ENCODE results near the gene TSPAN13. TPM values are rescaled to one million over a fixed set of nuclear protein-coding genes. Genes with fewer than 3 reads are reported as not detected.

The TSPAN13 gene
- total and polyA plus RNA-seq, 2 donors, result 10.5 to 51.9 TPM

- WGBS, result 95% methylated on average over 4 of the region's 4 CpGs
- Histone ChIP-seq H3K4me3 (ENCODE audit: low read length in 2 of 2) (no peak overlapping the region), H3K4me1 (ENCODE audit: control insufficient read depth in 2 of 2, insufficient read depth in 2 of 2, low read length in 2 of 2) (peaks cover 0 to 3% of the 10 kb centered on the region in 2 donors), H3K9me3 (ENCODE audit: control insufficient read depth in 2 of 2, insufficient read depth in 1 of 2, low read length in 1 of 2) (no peaks in the 10 kb centered on the region), H3K36me3 (ENCODE audit: control insufficient read depth in 2 of 2, insufficient read depth in 2 of 2, low read length in 1 of 2) (no peaks in the 10 kb centered on the region), H3K27ac (ENCODE audit: low read depth in 1 of 2, low read length in 1 of 2) (no peak overlapping the region), H3K27me3 (ENCODE audit: control insufficient read depth in 2 of 2, insufficient read depth in 1 of 2, low read length in 1 of 2) (no peaks in the 10 kb centered on the region)
- no peak for DNase-seq (ENCODE audit: low read depth in 6 of 9, low spot score in 9 of 9)
Measured at GRCh38 chr7:16735020-16735419, 18.5 kb upstream of the TSPAN13 start.

- Histone ChIP-seq H3K4me3 (ENCODE audit: low read length in 2 of 2) (no peak overlapping the region), H3K4me1 (ENCODE audit: control insufficient read depth in 2 of 2, insufficient read depth in 2 of 2, low read length in 2 of 2) (peaks cover 0 to 3% of the 10 kb centered on the region in 2 donors), H3K9me3 (ENCODE audit: control insufficient read depth in 2 of 2, insufficient read depth in 1 of 2, low read length in 1 of 2) (no peaks in the 10 kb centered on the region), H3K27me3 (ENCODE audit: control insufficient read depth in 2 of 2, insufficient read depth in 1 of 2, low read length in 1 of 2) (no peaks in the 10 kb centered on the region), H3K36me3 (ENCODE audit: control insufficient read depth in 2 of 2, insufficient read depth in 2 of 2, low read length in 1 of 2) (no peaks in the 10 kb centered on the region), H3K27ac (ENCODE audit: low read depth in 1 of 2, low read length in 1 of 2) (no peak overlapping the region)
- 97% methylated on average over 5 of the region's 5 CpGs for WGBS
- DNase-seq (ENCODE audit: low read depth in 6 of 9, low spot score in 9 of 9), result no peak
Measured at GRCh38 chr7:16738011-16738688, 15.4 kb upstream of the TSPAN13 start.

- Histone ChIP-seq H3K27me3 (ENCODE audit: control insufficient read depth in 2 of 2, insufficient read depth in 1 of 2, low read length in 1 of 2) (no peaks in the 10 kb centered on the region), H3K9me3 (ENCODE audit: control insufficient read depth in 2 of 2, insufficient read depth in 1 of 2, low read length in 1 of 2) (no peaks in the 10 kb centered on the region), H3K27ac (ENCODE audit: low read depth in 1 of 2, low read length in 1 of 2) (no peak overlapping the region), H3K4me3 (ENCODE audit: low read length in 2 of 2) (no peak overlapping the region), H3K4me1 (ENCODE audit: control insufficient read depth in 2 of 2, insufficient read depth in 2 of 2, low read length in 2 of 2) (no peaks in the 10 kb centered on the region), H3K36me3 (ENCODE audit: control insufficient read depth in 2 of 2, insufficient read depth in 2 of 2, low read length in 1 of 2) (no peaks in the 10 kb centered on the region)
- 92% methylated on average over 6 of the region's 6 CpGs for WGBS
- DNase-seq (ENCODE audit: low read depth in 6 of 9, low spot score in 9 of 9), result no peak
Measured at GRCh38 chr7:16739863-16740622, 13.5 kb upstream of the TSPAN13 start.

- no peak for DNase-seq (ENCODE audit: low read depth in 6 of 9, low spot score in 9 of 9)
- Histone ChIP-seq H3K36me3 (ENCODE audit: control insufficient read depth in 2 of 2, insufficient read depth in 2 of 2, low read length in 1 of 2) (no peaks in the 10 kb centered on the region), H3K27ac (ENCODE audit: low read depth in 1 of 2, low read length in 1 of 2) (no peak overlapping the region), H3K9me3 (ENCODE audit: control insufficient read depth in 2 of 2, insufficient read depth in 1 of 2, low read length in 1 of 2) (no peaks in the 10 kb centered on the region), H3K4me1 (ENCODE audit: control insufficient read depth in 2 of 2, insufficient read depth in 2 of 2, low read length in 2 of 2) (no peaks in the 10 kb centered on the region), H3K27me3 (ENCODE audit: control insufficient read depth in 2 of 2, insufficient read depth in 1 of 2, low read length in 1 of 2) (no peaks in the 10 kb centered on the region), H3K4me3 (ENCODE audit: low read length in 2 of 2) (no peak overlapping the region)
- 98% methylated on average over 3 of the region's 3 CpGs for WGBS
Measured at GRCh38 chr7:16740623-16740953, 13.0 kb upstream of the TSPAN13 start.

- Histone ChIP-seq H3K9me3 (ENCODE audit: control insufficient read depth in 2 of 2, insufficient read depth in 1 of 2, low read length in 1 of 2) (no peaks in the 10 kb centered on the region), H3K27ac (ENCODE audit: low read depth in 1 of 2, low read length in 1 of 2) (no peak overlapping the region), H3K36me3 (ENCODE audit: control insufficient read depth in 2 of 2, insufficient read depth in 2 of 2, low read length in 1 of 2) (no peaks in the 10 kb centered on the region), H3K4me1 (ENCODE audit: control insufficient read depth in 2 of 2, insufficient read depth in 2 of 2, low read length in 2 of 2) (no peaks in the 10 kb centered on the region), H3K4me3 (ENCODE audit: low read length in 2 of 2) (no peak overlapping the region), H3K27me3 (ENCODE audit: control insufficient read depth in 2 of 2, insufficient read depth in 1 of 2, low read length in 1 of 2) (no peaks in the 10 kb centered on the region)
- 97% methylated on average over 1 of the region's 1 CpG for WGBS
- DNase-seq (ENCODE audit: low read depth in 6 of 9, low spot score in 9 of 9), result no peak
Measured at GRCh38 chr7:16740996-16741395, 12.6 kb upstream of the TSPAN13 start.

- no peaks in the 10 kb centered on the region for H3K36me3 ChIP-seq (ENCODE audit: control insufficient read depth in 2 of 2, insufficient read depth in 2 of 2, low read length in 1 of 2)
- no peaks in the 10 kb centered on the region for H3K4me1 ChIP-seq (ENCODE audit: control insufficient read depth in 2 of 2, insufficient read depth in 2 of 2, low read length in 2 of 2)
- H3K27me3 ChIP-seq (ENCODE audit: control insufficient read depth in 2 of 2, insufficient read depth in 1 of 2, low read length in 1 of 2), result no peaks in the 10 kb centered on the region
- WGBS, result 100% methylated on average over 1 of the region's 1 CpG
- no peak for DNase-seq (ENCODE audit: low read depth in 6 of 9, low spot score in 9 of 9)
- no peak overlapping the region for H3K27ac ChIP-seq (ENCODE audit: low read depth in 1 of 2, low read length in 1 of 2)
- H3K4me3 ChIP-seq (ENCODE audit: low read length in 2 of 2), result no peak overlapping the region
- no peaks in the 10 kb centered on the region for H3K9me3 ChIP-seq (ENCODE audit: control insufficient read depth in 2 of 2, insufficient read depth in 1 of 2, low read length in 1 of 2)
Measured at GRCh38 chr7:16741676-16742075, 11.9 kb upstream of the TSPAN13 start.

- no peak overlapping the region for H3K4me3 ChIP-seq (ENCODE audit: low read length in 2 of 2)
- H3K27me3 ChIP-seq (ENCODE audit: control insufficient read depth in 2 of 2, insufficient read depth in 1 of 2, low read length in 1 of 2), result no peaks in the 10 kb centered on the region
- DNase-seq (ENCODE audit: low read depth in 6 of 9, low spot score in 9 of 9), result no peak
- no peaks in the 10 kb centered on the region for H3K9me3 ChIP-seq (ENCODE audit: control insufficient read depth in 2 of 2, insufficient read depth in 1 of 2, low read length in 1 of 2)
- no peak overlapping the region for H3K27ac ChIP-seq (ENCODE audit: low read depth in 1 of 2, low read length in 1 of 2)
- H3K36me3 ChIP-seq (ENCODE audit: control insufficient read depth in 2 of 2, insufficient read depth in 2 of 2, low read length in 1 of 2), result no peaks in the 10 kb centered on the region
- 98% methylated on average over 3 of the region's 3 CpGs for WGBS
- H3K4me1 ChIP-seq (ENCODE audit: control insufficient read depth in 2 of 2, insufficient read depth in 2 of 2, low read length in 2 of 2), result no peaks in the 10 kb centered on the region
Measured at GRCh38 chr7:16742547-16742946, 11.0 kb upstream of the TSPAN13 start.

- 93% methylated on average over 4 of the region's 4 CpGs for WGBS
- Histone ChIP-seq H3K9me3 (ENCODE audit: control insufficient read depth in 2 of 2, insufficient read depth in 1 of 2, low read length in 1 of 2) (no peaks in the 10 kb centered on the region), H3K36me3 (ENCODE audit: control insufficient read depth in 2 of 2, insufficient read depth in 2 of 2, low read length in 1 of 2) (no peaks in the 10 kb centered on the region), H3K4me1 (ENCODE audit: control insufficient read depth in 2 of 2, insufficient read depth in 2 of 2, low read length in 2 of 2) (no peaks in the 10 kb centered on the region), H3K27me3 (ENCODE audit: control insufficient read depth in 2 of 2, insufficient read depth in 1 of 2, low read length in 1 of 2) (no peaks in the 10 kb centered on the region), H3K4me3 (ENCODE audit: low read length in 2 of 2) (no peak overlapping the region), H3K27ac (ENCODE audit: low read depth in 1 of 2, low read length in 1 of 2) (no peak overlapping the region)
- no peak for DNase-seq (ENCODE audit: low read depth in 6 of 9, low spot score in 9 of 9)
Measured at GRCh38 chr7:16743236-16743635, 10.3 kb upstream of the TSPAN13 start.

GRCh38 chr7:16744518-16745250, 8.9 kb upstream of the TSPAN13 start:
- no peak overlapping the region for H3K4me3 ChIP-seq (ENCODE audit: low read length in 2 of 2)
- no peaks in the 10 kb centered on the region for H3K4me1 ChIP-seq (ENCODE audit: control insufficient read depth in 2 of 2, insufficient read depth in 2 of 2, low read length in 2 of 2)
- H3K9me3 ChIP-seq (ENCODE audit: control insufficient read depth in 2 of 2, insufficient read depth in 1 of 2, low read length in 1 of 2), result no peaks in the 10 kb centered on the region
- no peak overlapping the region for H3K27ac ChIP-seq (ENCODE audit: low read depth in 1 of 2, low read length in 1 of 2)
- WGBS, result 82% methylated on average over 6 of the region's 6 CpGs
- no peaks in the 10 kb centered on the region for H3K27me3 ChIP-seq (ENCODE audit: control insufficient read depth in 2 of 2, insufficient read depth in 1 of 2, low read length in 1 of 2)
- no peak for DNase-seq (ENCODE audit: low read depth in 6 of 9, low spot score in 9 of 9)
- no peaks in the 10 kb centered on the region for H3K36me3 ChIP-seq (ENCODE audit: control insufficient read depth in 2 of 2, insufficient read depth in 2 of 2, low read length in 1 of 2)

Measured in thymus (tissue), 11 donors.